Measurements from ENCODE around the gene DGUOK.

Gene DGUOK

DNA sequence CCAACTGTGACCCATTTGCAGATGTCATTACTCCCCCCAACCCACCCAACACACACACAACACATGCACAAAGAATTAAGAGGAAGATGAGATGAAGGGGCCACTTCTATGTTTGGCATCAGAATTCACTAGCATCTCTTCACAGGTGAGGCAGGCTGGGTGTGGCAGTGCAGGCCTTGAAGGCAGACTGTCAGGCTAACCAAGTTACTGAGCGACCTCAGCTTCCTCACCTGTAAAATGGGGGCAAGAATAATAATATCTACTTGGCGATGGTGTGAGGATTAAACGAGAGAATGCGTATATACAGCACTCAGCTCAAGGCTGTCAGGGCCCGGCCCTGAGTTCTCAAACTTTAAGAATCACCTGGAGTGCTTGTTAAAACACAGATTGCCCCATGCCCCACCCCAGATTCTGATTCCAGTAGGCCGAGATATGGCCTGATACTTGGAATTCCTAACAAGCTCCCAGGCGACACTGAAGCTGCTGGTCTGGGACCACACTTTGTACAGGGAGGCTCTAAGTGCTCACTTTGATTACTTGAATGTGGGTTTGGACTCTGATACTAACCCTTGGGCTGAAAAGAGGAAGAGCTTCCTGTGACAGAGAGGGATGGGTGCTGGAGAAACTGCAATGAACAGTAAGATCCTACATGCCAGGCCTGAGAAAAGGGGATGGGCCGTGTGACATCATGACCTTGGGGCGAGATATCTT lies 32.8 kb upstream of the DGUOK start:
- 91% methylated on average over 9 of the region's 9 CpGs for WGBS
- Histone ChIP-seq H2BK15ac (ENCODE audit: low read depth, poor library complexity, severe bottlenecking) (no peak overlapping the region), H3K4me1 (ENCODE audit: control insufficient read depth, insufficient read depth, low read depth, low read length) (peaks cover 37% of the 10 kb centered on the region), H3K4me3 (ENCODE audit: insufficient read depth in 1 of 2, low read depth in 1 of 2, low read length in 2 of 2) (peak overlapping the region in 1 of 2 experiments; percentile 34), H3K27ac (ENCODE audit: low read length, poor library complexity, severe bottlenecking) (no peak overlapping the region), H3K36me3 (ENCODE audit: control insufficient read depth in 1 of 2, insufficient read depth in 2 of 2, low read depth in 1 of 2, low read length in 2 of 2) (no peaks in the 10 kb centered on the region), H2BK120ac (ENCODE audit: low read depth, low read length) (no peak overlapping the region), H2BK12ac (ENCODE audit: low read length in 2 of 2) (no peak overlapping the region), H3K23ac (ENCODE audit: low read length in 2 of 2) (no peak overlapping the region), H2BK5ac (ENCODE audit: low read depth, low read length, poor library complexity, severe bottlenecking) (no peak overlapping the region), H3K79me1 (replicated peaks; ENCODE audit: low read length, poor library complexity, severe bottlenecking) (peaks cover 12% of the 10 kb centered on the region), H3K9ac (ENCODE audit: low read length) (no peak overlapping the region), H2AK5ac (ENCODE audit: low read length, severe bottlenecking) (peak overlapping the region; percentile 84), H2AFZ (ENCODE audit: low read depth, low read length) (no peak overlapping the region), H4K91ac (ENCODE audit: low read length) (no peak overlapping the region), H3K9me3 (ENCODE audit: control insufficient read depth, low read length) (no peaks in the 10 kb centered on the region), H3K27me3 (ENCODE audit: control insufficient read depth in 1 of 2, insufficient read depth in 1 of 2, low read length in 2 of 2) (peaks cover 0 to 73% of the 10 kb centered on the region in 2 experiments), H3K4ac (ENCODE audit: low read depth in 1 of 2, low read length in 2 of 2) (no peak overlapping the region), H3K4me2 (ENCODE audit: low read length, poor library complexity, severe bottlenecking) (peak overlapping the region; percentile 12), H3K14ac (ENCODE audit: low read length in 2 of 2) (no peak overlapping the region), H4K8ac (ENCODE audit: low read length) (no peak overlapping the region), H3K18ac (ENCODE audit: low read depth in 1 of 2, low read length in 2 of 2) (no peak overlapping the region)
- DNase-seq = no peak

GRCh38 chr2:73894475-73894850 lies 32.2 kb upstream of the DGUOK start:
- H2AK5ac ChIP-seq (ENCODE audit: low read length, severe bottlenecking) = peak overlapping the region; percentile 23

GRCh38 chr2:73894877-73895276 lies 31.8 kb upstream of the DGUOK start:
- no peak overlapping the region for H3K14ac ChIP-seq (ENCODE audit: low read length in 2 of 2)
- peaks cover 0 to 73% of the 10 kb centered on the region in 2 experiments for H3K27me3 ChIP-seq (ENCODE audit: control insufficient read depth in 1 of 2, insufficient read depth in 1 of 2, low read length in 2 of 2)
- no peak overlapping the region for H2BK120ac ChIP-seq (ENCODE audit: low read depth, low read length)
- no peak overlapping the region for H2BK5ac ChIP-seq (ENCODE audit: low read depth, low read length, poor library complexity, severe bottlenecking)
- H3K4ac ChIP-seq (ENCODE audit: low read depth in 1 of 2, low read length in 2 of 2) = no peak overlapping the region
- H3K79me1 ChIP-seq (replicated peaks; ENCODE audit: low read length, poor library complexity, severe bottlenecking) = peaks cover 13% of the 10 kb centered on the region
- 79% methylated on average over 6 of the region's 6 CpGs for WGBS
- no peak overlapping the region for H4K91ac ChIP-seq (ENCODE audit: low read length)
- H4K8ac ChIP-seq (ENCODE audit: low read length) = no peak overlapping the region
- no peaks in the 10 kb centered on the region for H3K9me3 ChIP-seq (ENCODE audit: control insufficient read depth, low read length)
- peaks cover 37% of the 10 kb centered on the region for H3K4me1 ChIP-seq (ENCODE audit: control insufficient read depth, insufficient read depth, low read depth, low read length)
- no peak for DNase-seq
- H3K18ac ChIP-seq (ENCODE audit: low read depth in 1 of 2, low read length in 2 of 2) = no peak overlapping the region
- no peaks in the 10 kb centered on the region for H3K36me3 ChIP-seq (ENCODE audit: control insufficient read depth in 1 of 2, insufficient read depth in 2 of 2, low read depth in 1 of 2, low read length in 2 of 2)
- H3K23ac ChIP-seq (ENCODE audit: low read length in 2 of 2) = peak overlapping the region in 1 of 2 experiments; percentile 26
- H3K27ac ChIP-seq (ENCODE audit: low read length, poor library complexity, severe bottlenecking) = no peak overlapping the region
- H3K4me3 ChIP-seq (ENCODE audit: insufficient read depth in 1 of 2, low read depth in 1 of 2, low read length in 2 of 2) = no peak overlapping the region
- H3K4me2 ChIP-seq (ENCODE audit: low read length, poor library complexity, severe bottlenecking) = peak overlapping the region; percentile 0
- peak overlapping the region; percentile 17 for H2AK5ac ChIP-seq (ENCODE audit: low read length, severe bottlenecking)
- H3K9ac ChIP-seq (ENCODE audit: low read length) = no peak overlapping the region
- no peak overlapping the region for H2BK15ac ChIP-seq (ENCODE audit: low read depth, poor library complexity, severe bottlenecking)
- no peak overlapping the region for H2BK12ac ChIP-seq (ENCODE audit: low read length in 2 of 2)
- H2AFZ ChIP-seq (ENCODE audit: low read depth, low read length) = no peak overlapping the region

More at GRCh38 chr2:73894475-73894850, 32.2 kb upstream of the DGUOK start:
- no peak overlapping the region for H3K27ac ChIP-seq (ENCODE audit: low read length, poor library complexity, severe bottlenecking)
- 94% methylated on average over 2 of the region's 2 CpGs for WGBS
- H2BK15ac ChIP-seq (ENCODE audit: low read depth, poor library complexity, severe bottlenecking) = no peak overlapping the region
- no peak overlapping the region for H2AFZ ChIP-seq (ENCODE audit: low read depth, low read length)
- no peak overlapping the region for H4K8ac ChIP-seq (ENCODE audit: low read length)
- H3K36me3 ChIP-seq (ENCODE audit: control insufficient read depth in 1 of 2, insufficient read depth in 2 of 2, low read depth in 1 of 2, low read length in 2 of 2) = no peaks in the 10 kb centered on the region
- H3K27me3 ChIP-seq (ENCODE audit: control insufficient read depth in 1 of 2, insufficient read depth in 1 of 2, low read length in 2 of 2) = peaks cover 0 to 73% of the 10 kb centered on the region in 2 experiments
- no peak overlapping the region for H3K18ac ChIP-seq (ENCODE audit: low read depth in 1 of 2, low read length in 2 of 2)
- H3K23ac ChIP-seq (ENCODE audit: low read length in 2 of 2) = no peak overlapping the region
- H3K4me3 ChIP-seq (ENCODE audit: insufficient read depth in 1 of 2, low read depth in 1 of 2, low read length in 2 of 2) = no peak overlapping the region
- no peak overlapping the region for H2BK5ac ChIP-seq (ENCODE audit: low read depth, low read length, poor library complexity, severe bottlenecking)
- no peak overlapping the region for H4K91ac ChIP-seq (ENCODE audit: low read length)
- H3K9me3 ChIP-seq (ENCODE audit: control insufficient read depth, low read length) = no peaks in the 10 kb centered on the region
- H3K79me1 ChIP-seq (replicated peaks; ENCODE audit: low read length, poor library complexity, severe bottlenecking) = peaks cover 12% of the 10 kb centered on the region
- H2BK120ac ChIP-seq (ENCODE audit: low read depth, low read length) = no peak overlapping the region
- H3K4me1 ChIP-seq (ENCODE audit: control insufficient read depth, insufficient read depth, low read depth, low read length) = peaks cover 37% of the 10 kb centered on the region
- DNase-seq = no peak
- H3K9ac ChIP-seq (ENCODE audit: low read length) = no peak overlapping the region
- H2BK12ac ChIP-seq (ENCODE audit: low read length in 2 of 2) = no peak overlapping the region
- H3K14ac ChIP-seq (ENCODE audit: low read length in 2 of 2) = no peak overlapping the region
- H3K4ac ChIP-seq (ENCODE audit: low read depth in 1 of 2, low read length in 2 of 2) = no peak overlapping the region
- no peak overlapping the region for H3K4me2 ChIP-seq (ENCODE audit: low read length, poor library complexity, severe bottlenecking)

- peaks cover 16% of the 10 kb centered on the region for H3K79me1 ChIP-seq (replicated peaks; ENCODE audit: low read length, poor library complexity, severe bottlenecking)
- no peak overlapping the region for H3K4me2 ChIP-seq (ENCODE audit: low read length, poor library complexity, severe bottlenecking)
- no peak overlapping the region for H3K23ac ChIP-seq (ENCODE audit: low read length in 2 of 2)
- no peak overlapping the region for H3K18ac ChIP-seq (ENCODE audit: low read depth in 1 of 2, low read length in 2 of 2)
- H4K91ac ChIP-seq (ENCODE audit: low read length) = no peak overlapping the region
- no peak overlapping the region for H2BK15ac ChIP-seq (ENCODE audit: low read depth, poor library complexity, severe bottlenecking)
- no peak overlapping the region for H3K9ac ChIP-seq (ENCODE audit: low read length)
- H4K8ac ChIP-seq (ENCODE audit: low read length) = no peak overlapping the region
- H2BK5ac ChIP-seq (ENCODE audit: low read depth, low read length, poor library complexity, severe bottlenecking) = no peak overlapping the region
- no peak overlapping the region for H2AFZ ChIP-seq (ENCODE audit: low read depth, low read length)
- peaks cover 0 to 73% of the 10 kb centered on the region in 2 experiments for H3K27me3 ChIP-seq (ENCODE audit: control insufficient read depth in 1 of 2, insufficient read depth in 1 of 2, low read length in 2 of 2)
- WGBS = 94% methylated on average over 2 of the region's 9 CpGs
- H3K9me3 ChIP-seq (ENCODE audit: control insufficient read depth, low read length) = no peaks in the 10 kb centered on the region
- H2BK120ac ChIP-seq (ENCODE audit: low read depth, low read length) = no peak overlapping the region
- no peak overlapping the region for H3K14ac ChIP-seq (ENCODE audit: low read length in 2 of 2)
- no peak overlapping the region for H3K27ac ChIP-seq (ENCODE audit: low read length, poor library complexity, severe bottlenecking)
- H2BK12ac ChIP-seq (ENCODE audit: low read length in 2 of 2) = no peak overlapping the region
- no peak overlapping the region for H2AK5ac ChIP-seq (ENCODE audit: low read length, severe bottlenecking)
- no peak for DNase-seq
- H3K4me3 ChIP-seq (ENCODE audit: insufficient read depth in 1 of 2, low read depth in 1 of 2, low read length in 2 of 2) = no peak overlapping the region
- no peak overlapping the region for H3K4ac ChIP-seq (ENCODE audit: low read depth in 1 of 2, low read length in 2 of 2)
- no peaks in the 10 kb centered on the region for H3K36me3 ChIP-seq (ENCODE audit: control insufficient read depth in 1 of 2, insufficient read depth in 2 of 2, low read depth in 1 of 2, low read length in 2 of 2)
- peaks cover 34% of the 10 kb centered on the region for H3K4me1 ChIP-seq (ENCODE audit: control insufficient read depth, insufficient read depth, low read depth, low read length)
Observed at GRCh38 chr2:73895473-73895872, 31.2 kb upstream of the DGUOK start.

All from mesenchymal stem cell (in vitro differentiated cells and primary cell).